Omental fat pad (tissue), 4 donors: ENCODE results near the gene PMS1. TPM values are rescaled to one million over a fixed set of nuclear protein-coding genes. Genes with fewer than 3 reads are reported as not detected.
A peak's percentile ranks its signal among the peaks of the same experiment; 100 is the strongest.

ENCODE experiments used
- ATAC-seq: fragments of 150-250 bp; one replicate; pipeline ENCODE4 v1.9.1; 2016; ENCODE audit warnings: mild to moderate bottlenecking, moderate library complexity; ENCODE audit not compliant: low FRiP score
- DNase-seq: peaks from one replicate; pipeline ENCODE4 v3.0.0-alpha.2; 2019; ENCODE audit warnings: low spot score
- total RNA-seq, 4 donors: library from RNA; depleted of rRNA; stranded (reverse); fragments of >200 nt; gene quantifications; one replicate each; pipeline ENCODE4 v1.1.0, GENCODE V29; 2016
- TF ChIP-seq, protein P1 (sequence below), 3 donors: fragments of 450-650 bp; IDR thresholded peaks; one replicate each; pipeline ENCODE4 v1.5.1; 2016 to 2017; ENCODE audit warnings: antibody characterized with exemption in 3 of 3, mild to moderate bottlenecking in 3 of 3, moderate library complexity in 2 of 3

PMS1 gene
- total RNA-seq, 4 donors from 2014 or later = 16.8 to 29.8 (median 19.5) TPM

DNA sequence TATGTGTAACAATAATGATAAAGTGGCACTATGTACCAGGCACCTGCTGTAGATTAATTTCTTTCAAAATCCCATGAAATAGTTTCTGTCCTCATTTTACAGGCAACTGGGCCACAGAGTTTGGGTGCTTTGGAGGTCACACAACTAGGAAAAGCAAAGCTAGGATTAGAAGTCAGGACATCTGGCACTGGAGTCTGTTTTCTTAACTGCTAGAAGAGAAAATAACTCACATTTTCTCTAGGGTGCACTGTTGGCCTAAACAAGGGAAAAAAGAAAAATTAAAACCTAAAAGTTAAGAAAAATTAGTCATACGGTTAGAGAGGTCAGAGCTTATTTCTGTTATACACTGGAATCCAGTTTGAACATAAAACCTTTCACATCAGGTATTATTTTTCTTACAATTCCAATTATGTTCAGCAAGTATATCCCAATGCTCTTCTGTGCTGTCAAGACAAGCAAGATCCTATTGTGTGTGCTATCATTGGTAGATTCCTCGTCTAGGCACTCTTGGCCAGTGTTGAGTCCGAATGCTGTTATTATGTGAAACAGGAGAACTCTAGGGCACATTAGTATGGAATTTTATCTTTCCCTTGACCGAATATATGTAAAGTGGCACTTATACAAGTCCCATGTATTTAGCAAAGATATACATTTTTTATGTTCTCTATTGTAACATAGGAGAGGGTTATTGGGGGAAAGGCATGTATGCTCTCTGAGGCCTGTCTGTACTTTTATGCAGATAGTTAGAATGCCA, 20.2 kb upstream of the PMS1 start:
- no peak for DNase-seq
- ATAC-seq = no peak

GRCh38 chr2:189770590-189771322, 13.5 kb upstream of the PMS1 start:
- ATAC-seq = no peak
- TF ChIP-seq, protein P1, sequence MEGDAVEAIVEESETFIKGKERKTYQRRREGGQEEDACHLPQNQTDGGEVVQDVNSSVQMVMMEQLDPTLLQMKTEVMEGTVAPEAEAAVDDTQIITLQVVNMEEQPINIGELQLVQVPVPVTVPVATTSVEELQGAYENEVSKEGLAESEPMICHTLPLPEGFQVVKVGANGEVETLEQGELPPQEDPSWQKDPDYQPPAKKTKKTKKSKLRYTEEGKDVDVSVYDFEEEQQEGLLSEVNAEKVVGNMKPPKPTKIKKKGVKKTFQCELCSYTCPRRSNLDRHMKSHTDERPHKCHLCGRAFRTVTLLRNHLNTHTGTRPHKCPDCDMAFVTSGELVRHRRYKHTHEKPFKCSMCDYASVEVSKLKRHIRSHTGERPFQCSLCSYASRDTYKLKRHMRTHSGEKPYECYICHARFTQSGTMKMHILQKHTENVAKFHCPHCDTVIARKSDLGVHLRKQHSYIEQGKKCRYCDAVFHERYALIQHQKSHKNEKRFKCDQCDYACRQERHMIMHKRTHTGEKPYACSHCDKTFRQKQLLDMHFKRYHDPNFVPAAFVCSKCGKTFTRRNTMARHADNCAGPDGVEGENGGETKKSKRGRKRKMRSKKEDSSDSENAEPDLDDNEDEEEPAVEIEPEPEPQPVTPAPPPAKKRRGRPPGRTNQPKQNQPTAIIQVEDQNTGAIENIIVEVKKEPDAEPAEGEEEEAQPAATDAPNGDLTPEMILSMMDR (IDR thresholded peaks at IDR 0.05) = no peak
- DNase-seq = no peak

More for the DNA sequence above, 20.2 kb upstream of the PMS1 start:
- TF ChIP-seq, protein P1 (IDR thresholded peaks at IDR 0.05) = no peak

DNA sequence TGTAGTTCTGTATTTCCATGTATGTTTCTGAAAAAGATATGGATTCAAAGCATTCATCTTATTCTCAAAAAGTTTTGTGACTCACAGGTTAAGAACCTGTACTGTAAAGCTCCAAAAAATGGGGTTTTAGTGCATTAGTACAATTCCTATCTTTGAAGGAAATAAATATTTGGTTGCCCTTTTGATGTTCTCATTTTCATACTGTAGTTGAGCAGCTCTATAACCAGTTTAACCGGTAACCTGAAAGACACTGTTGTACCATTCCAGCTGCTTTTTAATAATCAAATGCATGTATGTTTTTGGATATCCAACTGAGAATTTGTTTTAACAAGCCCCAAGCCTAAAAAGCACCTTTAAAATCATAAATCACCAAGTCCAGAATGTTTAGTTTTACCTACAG, 12.0 kb upstream of the PMS1 start:
- TF ChIP-seq, protein P1 (IDR thresholded peaks at IDR 0.05) = no peak
- ATAC-seq = no peak
- no peak for DNase-seq

DNA sequence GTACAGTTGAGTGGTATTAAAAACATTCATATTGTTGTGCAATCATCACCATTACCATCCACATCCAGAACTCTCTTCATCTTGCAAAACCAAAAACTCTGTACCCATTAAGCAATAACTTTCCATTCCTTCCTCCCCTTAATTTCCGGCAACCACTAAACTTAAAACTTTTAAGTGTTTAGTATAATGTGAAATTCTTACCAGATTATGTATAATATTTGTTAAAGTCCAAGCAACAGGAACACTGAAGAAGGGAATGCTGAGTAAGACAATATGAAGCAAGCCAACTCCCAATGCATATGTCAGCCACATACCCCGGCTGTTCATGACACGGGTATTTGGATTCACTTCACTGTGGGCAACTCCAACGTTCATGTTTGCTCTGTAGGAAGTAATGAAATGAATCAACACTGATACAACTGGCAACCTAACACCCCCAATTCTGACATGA, 2.0 kb upstream of the PMS1 start:
- TF ChIP-seq, protein P1 (IDR thresholded peaks at IDR 0.05) = no peak
- no peak for ATAC-seq
- DNase-seq = no peak

DNA sequence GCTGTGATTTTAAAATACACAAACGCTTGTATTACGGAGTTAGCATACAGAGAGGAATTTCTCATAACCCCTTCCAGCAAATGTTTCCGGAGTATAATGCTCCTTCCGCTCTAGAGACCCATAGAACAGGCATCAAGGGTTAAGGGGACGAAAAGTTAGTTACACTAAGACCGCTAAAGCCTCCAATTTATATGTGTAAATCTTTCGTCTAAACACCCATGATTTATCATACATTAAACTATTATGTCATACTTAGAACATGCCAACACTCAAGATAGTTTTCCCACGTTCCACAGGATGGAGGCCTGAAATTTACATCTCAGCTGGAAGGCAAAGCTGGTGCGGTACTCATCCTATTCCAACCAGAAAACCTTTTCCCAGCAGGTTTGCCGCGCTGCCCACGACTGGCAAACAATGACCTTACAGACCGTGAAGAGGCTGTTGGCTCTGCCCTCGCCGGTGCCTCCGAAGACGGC, 761 bp upstream of the PMS1 start:
- DNase-seq = no peak
- TF ChIP-seq, protein P1 (IDR thresholded peaks at IDR 0.05) = no peak
- ATAC-seq = peak; percentile 20

DNA sequence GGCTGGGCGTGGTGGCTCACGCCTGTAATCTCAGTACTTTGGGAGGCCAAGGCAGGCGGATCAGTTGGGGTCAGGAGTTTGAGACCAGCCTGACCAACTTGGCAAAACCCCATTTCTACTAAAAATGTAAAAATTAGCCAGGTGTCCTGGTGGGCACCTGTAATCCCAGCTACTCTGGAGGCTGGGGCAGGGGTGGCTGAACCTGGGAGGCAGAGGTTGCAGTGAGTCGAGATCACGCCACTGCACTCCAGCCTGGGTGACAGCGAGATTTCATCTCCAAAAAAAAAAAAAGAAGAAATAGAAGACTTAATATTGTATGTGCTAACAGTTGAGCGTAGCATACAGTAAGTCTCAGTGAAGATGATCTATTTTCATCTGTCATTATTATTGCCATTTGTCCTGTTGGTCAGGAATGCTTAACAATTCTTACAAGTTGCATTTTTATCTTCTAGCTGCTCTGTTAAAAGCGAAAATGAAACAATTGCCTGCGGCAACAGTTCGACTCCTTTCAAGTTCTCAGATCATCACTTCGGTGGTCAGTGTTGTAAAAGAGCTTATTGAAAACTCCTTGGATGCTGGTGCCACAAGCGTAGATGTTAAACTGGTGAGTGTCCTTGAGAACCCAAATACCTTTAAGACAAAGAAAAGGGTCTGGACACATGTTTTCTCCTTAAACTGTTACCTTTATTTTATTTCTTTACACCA, 7.2 kb downstream of the PMS1 start:
- TF ChIP-seq, protein P1 (IDR thresholded peaks at IDR 0.05) = no peak
- no peak for ATAC-seq
- DNase-seq = no peak
